Esophagus muscularis mucosa (tissue), 4 donors: ENCODE measurements around the gene EHD2. TPM values are rescaled to one million over a fixed set of nuclear protein-coding genes. Genes with fewer than 3 reads are reported as not detected.
"Not testable (repeated sequence)": the region's sequence is repeated elsewhere in the genome, so short reads cannot be mapped to it uniquely, and the experiment has no call there.

ENCODE experiments used
- DNase-seq: peaks from one replicate; pipeline ENCODE4 v3.0.0-alpha.2; 2017; ENCODE audit errors: extremely low spot score
- H3K27ac ChIP-seq, 4 donors: fragments of 200-600 bp; sonication (generic); replicated peaks in 1 of 4; 1 replicate in 3 of 4; 2 replicates in 1 of 4; pipeline ENCODE4 v1.5.1; 2016 to 2019; ENCODE audit warnings: mild to moderate bottlenecking in 1 of 4
- H3K27me3 ChIP-seq, 4 donors: fragments of 200-600 bp; sonication (generic); one replicate each; pipeline versions ENCODE4 v1.5.1 to v1.6.0; 2016 to 2019
- H3K36me3 ChIP-seq, 4 donors: fragments of 200-600 bp; sonication (generic); one replicate each; pipeline ENCODE4 v1.5.1; 2016 to 2019
- H3K4me1 ChIP-seq, 4 donors: fragments of 200-600 bp; sonication (generic); one replicate each; pipeline ENCODE4 v1.5.1; 2016 to 2019
- H3K4me3 ChIP-seq, 4 donors: fragments of 200-600 bp; sonication (generic); 1 replicate in 2 of 4; 2 replicates in 2 of 4; pipeline ENCODE4 v1.5.1; 2016 to 2019; ENCODE audit warnings: mild to moderate bottlenecking in 4 of 4, moderate library complexity in 1 of 4
- H3K9me3 ChIP-seq, 4 donors: fragments of 200-600 bp; sonication (generic); 1 replicate in 3 of 4; 2 replicates in 1 of 4; pipeline ENCODE4 v1.5.1; 2016 to 2019
- CTCF ChIP-seq, 3 experiments: fragments of 200-600 bp in 2 of 3; fragments of 450-650 bp in 1 of 3; sonication (generic) in 2 of 3; IDR thresholded peaks; one replicate each; pipeline ENCODE4 v1.5.1; 2017 to 2019; ENCODE audit warnings: antibody characterized with exemption in 3 of 3, mild to moderate bottlenecking in 2 of 3, moderate library complexity in 1 of 3
- EP300 ChIP-seq: sonication (generic); formaldehyde crosslinking; IDR thresholded peaks from one replicate; pipeline ENCODE4 v1.6.1; 2017; ENCODE audit warnings: antibody characterized with exemption
- POLR2A ChIP-seq: fragments of 450-650 bp; IDR thresholded peaks from one replicate; pipeline ENCODE4 v1.6.1; 2017; ENCODE audit warnings: antibody characterized with exemption, moderate library complexity, mild to moderate bottlenecking, low read depth
- POLR2AphosphoS5 ChIP-seq, 2 donors: sonication (generic); formaldehyde crosslinking; IDR thresholded peaks; one replicate each; pipeline ENCODE4 v1.6.1; 2017; ENCODE audit warnings: antibody characterized with exemption in 2 of 2
- WGBS: methylation state at CpG from one replicate; pipeline ENCODE4 v1.1.5; 2018; 5-methylcytosine and 5-hydroxymethylcytosine counted together
- intact Hi-C: fragments of 100-400 bp; cut with DNase I; formaldehyde crosslinking; loops from one replicate; pipeline ENCODE4 v1.15.1; 2023
- total RNA-seq, 4 donors: library from RNA; depleted of rRNA; stranded (reverse); fragments of >200 nt; gene quantifications; one replicate each; pipeline versions ENCODE4 v1.1.0 to v1.2.1, GENCODE V29; 2016

The EHD2 gene
- total RNA-seq, 4 donors from 2014 or later, result 154 to 444 (median 250) TPM

GRCh38 chr19:47725759-47726401, 12.7 kb downstream of the EHD2 start:
- no peak overlapping the region for H3K4me3 ChIP-seq
- H3K9me3 ChIP-seq, result no peaks in the 10 kb centered on the region
- intact Hi-C loops, result no loop called here
- DNase-seq, result no peak
- peaks cover 21 to 75% (median 57%) of the 10 kb centered on the region in 4 donors for H3K36me3 ChIP-seq
- WGBS, result 84% methylated on average over 40 of the region's 48 CpGs
- H3K4me1 ChIP-seq, result peaks cover 68 to 100% (median 97%) of the 10 kb centered on the region in 4 donors
- H3K27ac ChIP-seq, result peak overlapping the region; percentile 83 to 97 (median 87)
- H3K27me3 ChIP-seq, result no peaks in the 10 kb centered on the region
- TF ChIP-seq POLR2AphosphoS5 (IDR thresholded peaks at IDR 0.05) (no peak), POLR2A (no peak), EP300 (no peak), CTCF (IDR thresholded peaks at IDR 0.05) (no peak)

GRCh38 chr19:47726467-47726866, 13.2 kb downstream of the EHD2 start:
- TF ChIP-seq CTCF (IDR thresholded peaks at IDR 0.05) (no peak), EP300 (no peak), POLR2A (no peak), POLR2AphosphoS5 (IDR thresholded peaks at IDR 0.05) (no peak)
- 64% methylated on average over 4 of the region's 4 CpGs for WGBS

GRCh38 chr19:47728295-47728694, 15.1 kb downstream of the EHD2 start:
- peaks cover 55 to 90% (median 87%) of the 10 kb centered on the region in 4 donors for H3K4me1 ChIP-seq
- H3K27ac ChIP-seq, result peak overlapping the region; percentile 83 to 97 (median 87)
- peaks cover 30 to 79% (median 62%) of the 10 kb centered on the region in 4 donors for H3K36me3 ChIP-seq
- 85% methylated on average over 4 of the region's 4 CpGs for WGBS
- intact Hi-C loops, H3K9me3 ChIP-seq, DNase-seq, H3K4me3 ChIP-seq, H3K27me3 ChIP-seq: not testable (repeated sequence)

More at GRCh38 chr19:47726467-47726866, 13.2 kb downstream of the EHD2 start:
- DNase-seq, result no peak
- Histone ChIP-seq H3K36me3 (peaks cover 21 to 78% (median 58%) of the 10 kb centered on the region in 4 donors), H3K27ac (peak overlapping the region; percentile 83 to 97 (median 87)), H3K27me3 (no peaks in the 10 kb centered on the region), H3K4me1 (peaks cover 67 to 95% (median 91%) of the 10 kb centered on the region in 4 donors), H3K9me3 (no peaks in the 10 kb centered on the region), H3K4me3 (no peak overlapping the region)
- intact Hi-C loops, result no loop called here

- Histone ChIP-seq H3K27ac (peak overlapping the region; percentile 83 to 97 (median 87)), H3K9me3 (no peaks in the 10 kb centered on the region), H3K27me3 (no peaks in the 10 kb centered on the region), H3K36me3 (peaks cover 30 to 82% (median 68%) of the 10 kb centered on the region in 4 donors), H3K4me3 (peak overlapping the region; percentile 8 to 45 (median 30)), H3K4me1 (peaks cover 45 to 86% (median 79%) of the 10 kb centered on the region in 4 donors)
- intact Hi-C loops, result no loop called here
- 7% methylated on average over 9 of the region's 9 CpGs for WGBS
- no peak for DNase-seq
- TF ChIP-seq POLR2A (no peak), POLR2AphosphoS5 (IDR thresholded peaks at IDR 0.05) (peak; percentile 64 to 72)
Measured at GRCh38 chr19:47729468-47729798, 16.2 kb downstream of the EHD2 start.

GRCh38 chr19:47729799-47730520, 16.7 kb downstream of the EHD2 start:
- DNase-seq, result no peak
- peaks cover 30 to 82% (median 70%) of the 10 kb centered on the region in 4 donors for H3K36me3 ChIP-seq
- H3K27me3 ChIP-seq, result no peaks in the 10 kb centered on the region
- H3K27ac ChIP-seq, result peak overlapping the region; percentile 83 to 97 (median 87)
- TF ChIP-seq CTCF (IDR thresholded peaks at IDR 0.05) (no peak), POLR2AphosphoS5 (IDR thresholded peaks at IDR 0.05) (peak; percentile 34 to 57), POLR2A (no peak)
- 39% methylated on average over 28 of the region's 30 CpGs for WGBS
- intact Hi-C loops, result no loop called here
- peak overlapping the region; percentile 8 to 45 (median 30) for H3K4me3 ChIP-seq
- H3K4me1 ChIP-seq, result peaks cover 44 to 81% (median 74%) of the 10 kb centered on the region in 4 donors
- H3K9me3 ChIP-seq, result no peaks in the 10 kb centered on the region
